H9 (cell line): ENCODE results near the gene ILF2. TPM values are rescaled to one million over a fixed set of nuclear protein-coding genes. Genes with fewer than 3 reads are reported as not detected.
A peak's percentile ranks its signal among the peaks of the same experiment; 100 is the strongest.

Experiments used
- DNase-seq: peaks from one replicate; pipeline ENCODE4 v3.0.0-alpha.2; 2017
- H2AFZ ChIP-seq: one replicate; pipeline ENCODE4 v1.6.1; 2013; ENCODE audit warnings: mild to moderate bottlenecking, low read length, control low read depth, moderate library complexity
- H2AK5ac ChIP-seq: 2 replicates; pipeline ENCODE4 v1.6.1; 2013; ENCODE audit warnings: low read length, control low read depth, mixed read lengths; ENCODE audit not compliant: insufficient read length
- H2BK120ac ChIP-seq: one replicate; pipeline ENCODE4 v1.6.1; 2013; ENCODE audit warnings: low read depth, mild to moderate bottlenecking, low read length, control low read depth, inconsistent platforms; ENCODE audit not compliant: poor library complexity, severe bottlenecking
- H2BK12ac ChIP-seq: 2 replicates; pipeline ENCODE4 v1.6.1; 2013; ENCODE audit warnings: low read length, control low read depth, mixed read lengths, low read depth; ENCODE audit not compliant: insufficient read length
- H2BK15ac ChIP-seq: 2 replicates; pipeline ENCODE4 v1.6.1; 2013; ENCODE audit warnings: low read depth, low read length, control low read depth
- H2BK20ac ChIP-seq: one replicate; pipeline ENCODE4 v1.6.1; 2013; ENCODE audit warnings: low read depth, mild to moderate bottlenecking, low read length, control low read depth, inconsistent platforms; ENCODE audit not compliant: poor library complexity, severe bottlenecking
- H2BK5ac ChIP-seq: 2 replicates; pipeline ENCODE4 v1.6.1; 2013; ENCODE audit warnings: low read length, control low read depth, mixed read lengths; ENCODE audit not compliant: insufficient read length
- H3K14ac ChIP-seq: 2 replicates; pipeline ENCODE4 v1.6.1; 2013; ENCODE audit warnings: low read length, control low read depth; ENCODE audit not compliant: insufficient read depth
- H3K18ac ChIP-seq: 2 replicates; pipeline ENCODE4 v1.6.1; 2013; ENCODE audit warnings: low read depth, mild to moderate bottlenecking, mixed read lengths, low read length, control low read depth; ENCODE audit not compliant: insufficient read length
- H3K23ac ChIP-seq: 2 replicates; pipeline ENCODE4 v1.6.1; 2013; ENCODE audit warnings: low read length, control low read depth, mixed read lengths, low read depth; ENCODE audit not compliant: insufficient read length
- H3K23me2 ChIP-seq: 2 replicates; pipeline ENCODE4 v1.6.1; 2013; ENCODE audit warnings: low read depth, mild to moderate bottlenecking, mixed read lengths, low read length, control low read depth; ENCODE audit not compliant: insufficient read length, poor library complexity, severe bottlenecking
- H3K27ac ChIP-seq: 2 replicates; pipeline ENCODE4 v1.5.1; 2013; ENCODE audit warnings: low read length, control low read depth, mixed read lengths, low read depth; ENCODE audit not compliant: insufficient read length
- H3K27me3 ChIP-seq: 2 replicates; pipeline ENCODE4 v1.6.1; 2013; ENCODE audit warnings: low read length, control low read depth, inconsistent platforms; ENCODE audit not compliant: insufficient read depth
- H3K4ac ChIP-seq: 2 replicates; pipeline ENCODE4 v1.6.1; 2013; ENCODE audit warnings: low read depth, mild to moderate bottlenecking, control low read depth, inconsistent platforms, low read length, moderate library complexity
- H3K4me1 ChIP-seq: 2 replicates; pipeline ENCODE4 v1.6.1; 2013; ENCODE audit warnings: low read length, control low read depth, inconsistent platforms; ENCODE audit not compliant: insufficient read depth
- H3K4me2 ChIP-seq: 2 replicates; pipeline ENCODE4 v1.6.1; 2013; ENCODE audit warnings: low read length, control low read depth, mixed read lengths; ENCODE audit not compliant: insufficient read length, insufficient read depth
- H3K56ac ChIP-seq: 2 replicates; pipeline ENCODE4 v1.6.1; 2013; ENCODE audit warnings: low read depth, mild to moderate bottlenecking, mixed read lengths, low read length, control low read depth; ENCODE audit not compliant: insufficient read length
- H3K79me1 ChIP-seq: 2 replicates; pipeline ENCODE4 v1.6.1; 2013; ENCODE audit warnings: low read depth, mild to moderate bottlenecking, moderate library complexity, low read length, control low read depth, inconsistent platforms; ENCODE audit not compliant: insufficient read depth, poor library complexity, severe bottlenecking
- H3K79me2 ChIP-seq: 2 replicates; pipeline ENCODE4 v1.6.1; 2013; ENCODE audit warnings: low read length, control low read depth, inconsistent platforms; ENCODE audit not compliant: insufficient read depth
- H3K9ac ChIP-seq: 2 replicates; pipeline ENCODE4 v1.6.1; 2013; ENCODE audit warnings: low read length, control low read depth, mixed read lengths; ENCODE audit not compliant: insufficient read length; ENCODE audit errors: extremely low read depth
- H3K9me3 ChIP-seq: one replicate; pipeline ENCODE4 v1.6.1; 2013; ENCODE audit warnings: low read depth, low read length, inconsistent platforms; ENCODE audit not compliant: control insufficient read depth
- H3T11ph ChIP-seq: one replicate; pipeline ENCODE4 v1.6.1; 2013; ENCODE audit warnings: mild to moderate bottlenecking, low read length, control low read depth, inconsistent platforms
- H4K20me1 ChIP-seq: one replicate; pipeline ENCODE4 v1.6.1; 2013; ENCODE audit not compliant: control insufficient read depth, insufficient read length, insufficient read depth
- H4K5ac ChIP-seq: 2 replicates; pipeline ENCODE4 v1.6.1; 2013; ENCODE audit warnings: low read depth, mild to moderate bottlenecking, mixed read lengths, low read length, control low read depth; ENCODE audit not compliant: insufficient read length
- H4K8ac ChIP-seq: replicated peaks from 2 replicates; pipeline ENCODE4 v1.6.1; 2013; ENCODE audit warnings: low read length, control low read depth, mixed read lengths, low read depth; ENCODE audit not compliant: insufficient read length
- H4K91ac ChIP-seq: 2 replicates; pipeline ENCODE4 v1.6.1; 2013; ENCODE audit warnings: low read depth, mild to moderate bottlenecking, moderate library complexity, mixed read lengths, low read length, control low read depth; ENCODE audit not compliant: insufficient read length
- H3K27ac Mint-ChIP-seq, 3 experiments: 2 replicates in 2 of 3; 3 replicates in 1 of 3; pipeline ENCODE4 v1.8.0; 2020 to 2021; ENCODE audit warnings: mixed read lengths in 3 of 3, mild to moderate bottlenecking in 1 of 3, moderate library complexity in 1 of 3
- H3K27me3 Mint-ChIP-seq: 2 replicates; pipeline ENCODE4 v1.8.0; 2021; ENCODE audit warnings: low read depth, mild to moderate bottlenecking, moderate library complexity, mixed read lengths
- H3K36me3 Mint-ChIP-seq, 3 experiments: 2 replicates in 2 of 3; 3 replicates in 1 of 3; pipeline ENCODE4 v1.8.0; 2020 to 2021; ENCODE audit warnings: low read depth in 3 of 3, mixed read lengths in 3 of 3; ENCODE audit not compliant: insufficient read depth in 1 of 3
- H3K4me1 Mint-ChIP-seq, 2 experiments: 2 replicates each; pipeline ENCODE4 v1.8.0; 2020; ENCODE audit warnings: mixed read lengths in 2 of 2
- H3K4me3 Mint-ChIP-seq, 2 experiments: 2 replicates in 1 of 2; 3 replicates in 1 of 2; pipeline ENCODE4 v1.8.0; 2020 to 2021; ENCODE audit warnings: mild to moderate bottlenecking in 2 of 2, mixed read lengths in 2 of 2, moderate library complexity in 1 of 2
- H3K9me3 Mint-ChIP-seq, 2 experiments: 2 replicates in 1 of 2; 3 replicates in 1 of 2; pipeline ENCODE4 v1.8.0; 2020; ENCODE audit warnings: mild to moderate bottlenecking in 2 of 2, mixed read lengths in 2 of 2, moderate library complexity in 1 of 2
- CTCF ChIP-seq: fragments of 200-600 bp; sonication (generic); conservative IDR thresholded peaks from 3 replicates; pipeline ENCODE4 v1.8.0; 2021; ENCODE audit warnings: antibody characterized with exemption, mild to moderate bottlenecking
- WGBS: extraction: QIAGEN DNeasy Blood & Tissue Kit; methylation state at CpG from one replicate; pipeline ENCODE4 v1.1.7; 2013; ENCODE audit warnings: missing lambda C conversion rate, low lambda C conversion rate, mixed read lengths; ENCODE audit not compliant: insufficient read length; ENCODE audit errors: extremely low coverage; 5-methylcytosine and 5-hydroxymethylcytosine counted together
- long read RNA-seq: library from polyadenylated mRNA; unstranded; transcript quantifications from one replicate; pipeline ENCODE4 v2.0.0, GENCODE V29; 2020
- total RNA-seq: library from RNA; stranded (reverse); gene quantifications from 2 replicates; pipeline ENCODE4 v1.2.1, GENCODE V29; 2021

ILF2 gene
- total RNA-seq, result 357 and 362 TPM in 2 replicates
- long read RNA-seq, transcript ILF2-201 (14 exons, 1,659 nt), result major isoform, 2,888 of 3,075 reads
- long read RNA-seq, transcript ILF2-205 (14 exons, 1,906 nt), result minor isoform, 7 of 3,075 reads
- long read RNA-seq, partial matches to known transcripts, result 85 of 3,075 reads
- long read RNA-seq, other reads (novel, unspliced or antisense), result 95 of 3,075 reads

- no peak within 1 kb of the TSS for H2BK5ac ChIP-seq
- H2BK15ac ChIP-seq, result no peak within 1 kb of the TSS
- no peak within 1 kb of the TSS for H4K8ac ChIP-seq
- no peaks in the 10 kb centered on the region for H3K27me3 ChIP-seq
- H3K23ac ChIP-seq, result no peak within 1 kb of the TSS
- peak within 1 kb of the TSS; percentile 70 for H2BK12ac ChIP-seq
- peak within 1 kb of the TSS; percentile 89 for H3T11ph ChIP-seq
- peak within 1 kb of the TSS; percentile 91 for H2AFZ ChIP-seq
- H3K27ac ChIP-seq, result peak within 1 kb of the TSS; percentile 71
- H4K20me1 ChIP-seq, result no peaks in the 10 kb centered on the region
- peak within 1 kb of the TSS; percentile 99 for H2BK120ac ChIP-seq
- no CpG with 5 or more reads among the region's 35 CpGs for WGBS
- peak within 1 kb of the TSS; percentile 95 for H3K4ac ChIP-seq
- H3K79me1 ChIP-seq, result peaks cover 17% of the 10 kb centered on the region
- peak within 1 kb of the TSS; percentile 96 for H3K18ac ChIP-seq
- peak within 1 kb of the TSS; percentile 20 for H3K56ac ChIP-seq
- peak; percentile 37; the same call in 2 of the 3 replicates for TF ChIP-seq CTCF
- H3K23me2 ChIP-seq, result peaks cover 11% of the 10 kb centered on the region
- H2AK5ac ChIP-seq, result no peak within 1 kb of the TSS
- H3K4me1 ChIP-seq, result no peaks in the 10 kb centered on the region
- peak within 1 kb of the TSS in 1 of 3 experiments; percentile 59; a peak in 2 of 7 replicates for H3K27ac Mint-ChIP-seq
- no peak within 1 kb of the TSS for H2BK20ac ChIP-seq
- peaks cover 15% of the 10 kb centered on the region for H3K79me2 ChIP-seq
- H3K9ac ChIP-seq, result peak within 1 kb of the TSS; percentile 97
- H3K14ac ChIP-seq, result peak within 1 kb of the TSS; percentile 98
- H4K5ac ChIP-seq, result no peak within 1 kb of the TSS
- H4K91ac ChIP-seq, result peak within 1 kb of the TSS; percentile 96
- H3K4me1 Mint-ChIP-seq, result peaks cover 9 to 12% of the 10 kb centered on the region in 2 experiments; a peak in 3 of 4 replicates
- peak within 1 kb of the TSS; percentile 89 for H3K4me2 ChIP-seq
- no peak within 1 kb of the TSS for H3K4me3 Mint-ChIP-seq
- DNase-seq, result peak; percentile 99
- peaks cover 0 to 43% (median 41%) of the 10 kb centered on the region in 3 experiments; a peak in 4 of 7 replicates for H3K36me3 Mint-ChIP-seq
- no peaks in the 10 kb centered on the region; the same call in 1 of the 2 replicates for H3K27me3 Mint-ChIP-seq
- no peaks in the 10 kb centered on the region for H3K9me3 Mint-ChIP-seq
- no peaks in the 10 kb centered on the region for H3K9me3 ChIP-seq
Observed at GRCh38 chr1:153670859-153671627, at the start of gene ILF2. TSS of gene ILF2 (minus strand) at chr1:153670993. CDS start at chr1:153670922, 71 bp downstream.
